Measurements from ENCODE around the gene CPSF3. TPM values are rescaled to one million over a fixed set of nuclear protein-coding genes. Genes with fewer than 3 reads are reported as not detected.

CPSF3 gene
- total RNA-seq, 4 donors from 2014 or later = 17.6 to 173 (median 22.2) TPM

GRCh38 chr2:9484533-9484932, 61.1 kb downstream of the CPSF3 start:
- TF ChIP-seq CTCF (IDR thresholded peaks at IDR 0.05) = no peak
- no peak for TF ChIP-seq EP300 (IDR thresholded peaks at IDR 0.05; ENCODE audit: low read depth)
- no peak for TF ChIP-seq POLR2A (IDR thresholded peaks at IDR 0.05)
- TF ChIP-seq POLR2AphosphoS5 (IDR thresholded peaks at IDR 0.05) = no peak
- Histone ChIP-seq H3K4me3 (no peak overlapping the region), H3K4me1 (no peaks in the 10 kb centered on the region), H3K36me3 (peaks cover 0 to 79% (median 35%) of the 10 kb centered on the region in 4 donors), H3K9me3 (no peaks in the 10 kb centered on the region), H3K27ac (no peak overlapping the region), H3K27me3 (no peaks in the 10 kb centered on the region)
- in situ Hi-C loops (cut with MboI; ENCODE audit: low pct_ligation_motif_present in 1 of 4, low pct_unique_long_range_greater_than_20kb in 1 of 4, low sequenced_read_pairs in 3 of 4) = no loop called here
- no peak for DNase-seq
- 74 to 92% methylated on average over 2 to 5 of the region's 5 CpGs for WGBS, 2 donors (ENCODE audit: low coverage in 1 of 2)
- intact Hi-C loops (cut with DNase I; ENCODE audit: low total_unique reads) = no loop called here

DNA sequence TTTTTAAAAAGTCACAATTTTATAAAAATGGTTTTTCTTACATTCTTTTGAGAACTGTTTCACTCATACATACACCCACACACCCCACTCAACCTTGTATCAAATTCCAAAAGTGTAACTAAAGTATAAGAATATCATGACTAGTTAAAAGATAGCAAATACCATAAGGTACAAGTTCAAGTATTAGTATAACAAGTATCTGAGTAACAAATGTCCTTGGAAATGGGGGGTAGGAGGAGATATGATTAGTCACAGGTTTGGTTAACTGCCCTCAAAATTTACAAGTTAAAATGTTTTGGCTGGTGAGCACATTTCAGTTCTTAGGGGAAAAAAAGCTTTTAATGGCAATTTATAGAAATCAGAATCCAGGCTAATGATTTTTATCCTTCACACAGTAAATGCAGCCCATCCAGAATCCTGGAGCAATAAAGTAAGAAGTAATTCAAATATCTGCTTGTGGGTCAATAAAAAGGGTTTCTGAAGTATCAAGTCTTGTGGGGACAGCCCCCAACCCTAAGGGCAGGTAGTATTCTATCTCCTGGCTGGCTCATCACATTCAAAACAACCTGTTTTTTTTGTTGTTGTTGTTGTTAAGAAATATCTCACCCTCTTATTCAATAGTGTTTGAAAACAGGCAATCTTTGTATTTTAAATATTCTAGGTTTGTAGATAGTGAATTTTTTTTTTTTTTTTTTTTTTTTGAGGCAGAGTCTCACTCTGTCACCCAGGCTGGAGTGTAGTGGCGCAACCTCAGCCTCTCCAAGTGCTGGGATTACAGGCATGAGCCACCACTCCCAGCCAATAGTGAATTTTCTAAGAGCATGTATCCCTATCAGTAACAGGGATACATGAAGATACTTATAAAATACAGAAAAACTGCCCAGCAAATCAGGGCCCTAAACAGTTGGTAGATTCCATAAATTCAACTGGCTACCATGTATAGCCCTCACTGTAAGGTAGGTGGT, 65.4 kb downstream of the CPSF3 start:
- DNase-seq = no peak
- peaks cover 0 to 83% (median 41%) of the 10 kb centered on the region in 4 donors for H3K36me3 ChIP-seq
- H3K27me3 ChIP-seq = no peaks in the 10 kb centered on the region
- in situ Hi-C loops (cut with MboI; ENCODE audit: low pct_ligation_motif_present in 1 of 4, low pct_unique_long_range_greater_than_20kb in 1 of 4, low sequenced_read_pairs in 3 of 4) (no loop called here), intact Hi-C loops (cut with DNase I; ENCODE audit: low total_unique reads) (no loop called here)
- H3K4me3 ChIP-seq = no peak overlapping the region
- no peaks in the 10 kb centered on the region for H3K4me1 ChIP-seq
- TF ChIP-seq POLR2A (IDR thresholded peaks at IDR 0.05) = no peak
- TF ChIP-seq POLR2AphosphoS5 (IDR thresholded peaks at IDR 0.05) = no peak
- TF ChIP-seq CTCF (IDR thresholded peaks at IDR 0.05) = no peak
- TF ChIP-seq EP300 (IDR thresholded peaks at IDR 0.05; ENCODE audit: low read depth) = no peak
- no peaks in the 10 kb centered on the region for H3K9me3 ChIP-seq
- no peak overlapping the region for H3K27ac ChIP-seq
- 90% methylated on average over 1 of the region's 1 CpG; no CpG with 5 or more reads in 1 of the 2 donors for WGBS, 2 donors (ENCODE audit: low coverage in 1 of 2)

DNA sequence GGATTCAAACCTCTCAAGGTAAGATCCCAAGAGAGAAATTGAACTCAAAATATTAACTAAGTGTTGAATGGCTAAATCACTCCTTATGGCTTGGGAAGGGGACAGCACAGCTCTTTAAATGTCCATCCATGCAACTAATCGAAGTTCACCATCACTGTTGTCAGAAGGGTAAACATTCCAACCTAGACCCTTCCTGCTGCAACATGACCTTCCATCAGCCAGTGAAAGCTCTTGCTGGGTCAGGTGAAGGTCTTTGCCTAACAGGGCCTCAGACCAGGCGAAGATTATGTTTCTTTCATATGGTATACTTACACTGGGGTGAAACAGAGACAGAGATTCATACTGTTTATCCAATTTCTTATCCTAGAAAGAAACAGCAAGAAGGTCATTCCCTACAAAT, 67.3 kb downstream of the CPSF3 start:
- intact Hi-C loops (cut with DNase I; ENCODE audit: low total_unique reads) (no loop called here), in situ Hi-C loops (cut with MboI; ENCODE audit: low pct_ligation_motif_present in 1 of 4, low pct_unique_long_range_greater_than_20kb in 1 of 4, low sequenced_read_pairs in 3 of 4) (no loop called here)
- H3K27me3 ChIP-seq = no peaks in the 10 kb centered on the region
- H3K36me3 ChIP-seq = peaks cover 0 to 82% (median 38%) of the 10 kb centered on the region in 4 donors
- no peak overlapping the region for H3K4me3 ChIP-seq
- no peak overlapping the region for H3K27ac ChIP-seq
- no peaks in the 10 kb centered on the region for H3K4me1 ChIP-seq
- DNase-seq = no peak
- H3K9me3 ChIP-seq = no peaks in the 10 kb centered on the region
- TF ChIP-seq POLR2AphosphoS5 (IDR thresholded peaks at IDR 0.05) = no peak
- TF ChIP-seq EP300 (IDR thresholded peaks at IDR 0.05; ENCODE audit: low read depth) = no peak
- no peak for TF ChIP-seq CTCF (IDR thresholded peaks at IDR 0.05)
- TF ChIP-seq POLR2A (IDR thresholded peaks at IDR 0.05) = no peak
- WGBS, 2 donors (ENCODE audit: low coverage in 1 of 2) = 81 to 89% methylated on average over 2 of the region's 2 CpGs

- Histone ChIP-seq H3K4me1 (no peaks in the 10 kb centered on the region), H3K27ac (no peak overlapping the region), H3K4me3 (no peak overlapping the region), H3K27me3 (no peaks in the 10 kb centered on the region), H3K36me3 (peaks cover 0 to 73% (median 37%) of the 10 kb centered on the region in 4 donors), H3K9me3 (no peaks in the 10 kb centered on the region)
- intact Hi-C loops (cut with DNase I; ENCODE audit: low total_unique reads) (no loop called here), in situ Hi-C loops (cut with MboI; ENCODE audit: low pct_ligation_motif_present in 1 of 4, low pct_unique_long_range_greater_than_20kb in 1 of 4, low sequenced_read_pairs in 3 of 4) (no loop called here)
- TF ChIP-seq EP300 (IDR thresholded peaks at IDR 0.05; ENCODE audit: low read depth) (no peak), POLR2A (IDR thresholded peaks at IDR 0.05) (no peak)
- no peak for DNase-seq
- WGBS, 2 donors (ENCODE audit: low coverage in 1 of 2) = 38 to 75% methylated on average over 1 to 2 of the region's 2 CpGs
Observed at GRCh38 chr2:9492927-9493326, 69.5 kb downstream of the CPSF3 start.

Measured in transverse colon (tissue), 4 donors.